Measurements from ENCODE around the gene UXS1.

The UXS1 gene

DNA sequence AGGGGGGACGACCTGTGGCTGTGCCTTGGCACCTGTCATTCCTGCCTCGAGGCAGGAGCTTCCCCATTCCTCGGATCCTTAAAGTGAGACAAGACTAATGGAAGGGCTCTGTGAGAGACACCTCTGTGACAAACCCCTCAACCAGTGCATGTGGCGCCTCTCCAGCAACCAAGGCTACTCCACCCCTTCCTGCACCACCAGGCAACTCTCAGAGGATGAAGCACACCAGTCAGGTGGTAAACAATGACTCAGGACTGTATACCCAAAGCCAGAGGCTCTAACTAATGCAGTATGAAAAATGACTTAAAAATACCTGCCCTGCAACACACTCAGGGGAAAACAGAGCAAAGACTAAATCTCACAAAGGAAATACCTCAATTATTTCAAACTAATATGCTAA is 136.9 kb downstream of the UXS1 start:
- H3K4me1 ChIP-seq (ENCODE audit: insufficient read depth, low read length): peaks cover 14% of the 10 kb centered on the region
- peak; percentile 34 for DNase-seq
- no peak overlapping the region for H3K9ac ChIP-seq (ENCODE audit: low read depth, low read length)
- no peak overlapping the region for H3K4me3 ChIP-seq (ENCODE audit: low read depth in 1 of 2, low read length in 2 of 2)
- no peak overlapping the region for H3K4me2 ChIP-seq (ENCODE audit: insufficient read depth, low read length)
- H4K20me1 ChIP-seq (ENCODE audit: insufficient read depth, low read length): no peaks in the 10 kb centered on the region
- ATAC-seq (ENCODE audit: insufficient read depth, low read depth): 0 out of 3 replicates have a peak, but pooled peaks have one; percentile 41
- H2AFZ ChIP-seq (ENCODE audit: low read depth, low read length): no peak overlapping the region
- no peak for TF ChIP-seq EZH2 (IDR thresholded peaks at IDR 0.05; ENCODE audit: borderline replicate concordance, low read depth, low read length, severe bottlenecking)
- TF ChIP-seq, protein P1, sequence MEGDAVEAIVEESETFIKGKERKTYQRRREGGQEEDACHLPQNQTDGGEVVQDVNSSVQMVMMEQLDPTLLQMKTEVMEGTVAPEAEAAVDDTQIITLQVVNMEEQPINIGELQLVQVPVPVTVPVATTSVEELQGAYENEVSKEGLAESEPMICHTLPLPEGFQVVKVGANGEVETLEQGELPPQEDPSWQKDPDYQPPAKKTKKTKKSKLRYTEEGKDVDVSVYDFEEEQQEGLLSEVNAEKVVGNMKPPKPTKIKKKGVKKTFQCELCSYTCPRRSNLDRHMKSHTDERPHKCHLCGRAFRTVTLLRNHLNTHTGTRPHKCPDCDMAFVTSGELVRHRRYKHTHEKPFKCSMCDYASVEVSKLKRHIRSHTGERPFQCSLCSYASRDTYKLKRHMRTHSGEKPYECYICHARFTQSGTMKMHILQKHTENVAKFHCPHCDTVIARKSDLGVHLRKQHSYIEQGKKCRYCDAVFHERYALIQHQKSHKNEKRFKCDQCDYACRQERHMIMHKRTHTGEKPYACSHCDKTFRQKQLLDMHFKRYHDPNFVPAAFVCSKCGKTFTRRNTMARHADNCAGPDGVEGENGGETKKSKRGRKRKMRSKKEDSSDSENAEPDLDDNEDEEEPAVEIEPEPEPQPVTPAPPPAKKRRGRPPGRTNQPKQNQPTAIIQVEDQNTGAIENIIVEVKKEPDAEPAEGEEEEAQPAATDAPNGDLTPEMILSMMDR (IDR thresholded peaks at IDR 0.05; ENCODE audit: borderline replicate concordance, extremely low read depth, low read length, poor library complexity, severe bottlenecking): no peak
- no peak overlapping the region for H3K27ac ChIP-seq (ENCODE audit: low read length)
- H3K79me2 ChIP-seq (ENCODE audit: insufficient read depth, low read length): no peaks in the 10 kb centered on the region
- no peaks in the 10 kb centered on the region for H3K36me3 ChIP-seq (ENCODE audit: insufficient read depth, low read length)
- H3K9me3 ChIP-seq (ENCODE audit: insufficient read depth, low read length, severe bottlenecking): no peaks in the 10 kb centered on the region
- no peaks in the 10 kb centered on the region for H3K27me3 ChIP-seq (ENCODE audit: insufficient read depth, low read length, poor library complexity)

GRCh38 chr2:106054880-106055655 is 139.0 kb downstream of the UXS1 start:
- TF ChIP-seq EZH2 (IDR thresholded peaks at IDR 0.05; ENCODE audit: borderline replicate concordance, low read depth, low read length, severe bottlenecking): no peak
- TF ChIP-seq, protein P1 (IDR thresholded peaks at IDR 0.05; ENCODE audit: borderline replicate concordance, extremely low read depth, low read length, poor library complexity, severe bottlenecking): no peak
- peaks cover 14% of the 10 kb centered on the region for H3K4me1 ChIP-seq (ENCODE audit: insufficient read depth, low read length)

DNA sequence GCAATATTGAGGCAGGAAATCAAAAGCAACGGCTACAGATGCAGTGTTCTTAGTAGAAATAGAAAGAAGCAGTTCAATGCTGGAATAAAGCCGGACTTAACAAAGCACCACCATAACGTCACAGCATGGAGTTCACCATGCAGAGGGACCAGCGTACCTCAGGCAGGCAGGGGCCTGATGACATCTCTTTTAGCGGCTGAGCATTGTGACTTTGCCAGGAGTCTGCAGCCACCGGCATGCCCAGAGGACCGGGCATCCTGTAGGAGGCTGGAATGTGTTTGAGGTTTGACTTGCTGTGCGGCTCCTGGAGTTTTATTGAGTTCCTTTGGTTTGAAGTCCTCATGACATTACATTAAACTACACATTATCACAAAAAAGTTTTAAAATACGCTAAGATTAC is 139.8 kb downstream of the UXS1 start:
- Histone ChIP-seq H2AFZ (ENCODE audit: low read depth, low read length) (no peak overlapping the region), H3K9me3 (ENCODE audit: insufficient read depth, low read length, severe bottlenecking) (no peaks in the 10 kb centered on the region), H3K4me1 (ENCODE audit: insufficient read depth, low read length) (peaks cover 14% of the 10 kb centered on the region), H3K36me3 (ENCODE audit: insufficient read depth, low read length) (no peaks in the 10 kb centered on the region), H3K4me3 (ENCODE audit: low read depth in 1 of 2, low read length in 2 of 2) (no peak overlapping the region), H3K4me2 (ENCODE audit: insufficient read depth, low read length) (no peak overlapping the region), H3K9ac (ENCODE audit: low read depth, low read length) (no peak overlapping the region), H3K27ac (ENCODE audit: low read length) (no peak overlapping the region), H4K20me1 (ENCODE audit: insufficient read depth, low read length) (no peaks in the 10 kb centered on the region), H3K27me3 (ENCODE audit: insufficient read depth, low read length, poor library complexity) (no peaks in the 10 kb centered on the region), H3K79me2 (ENCODE audit: insufficient read depth, low read length) (no peaks in the 10 kb centered on the region)
- DNase-seq (no peak), ATAC-seq (ENCODE audit: insufficient read depth, low read depth) (no peak)
- TF ChIP-seq, protein P1 (IDR thresholded peaks at IDR 0.05; ENCODE audit: borderline replicate concordance, extremely low read depth, low read length, poor library complexity, severe bottlenecking): no peak
- no peak for TF ChIP-seq EZH2 (IDR thresholded peaks at IDR 0.05; ENCODE audit: borderline replicate concordance, low read depth, low read length, severe bottlenecking)

More at GRCh38 chr2:106054880-106055655, 139.0 kb downstream of the UXS1 start:
- Histone ChIP-seq H3K79me2 (ENCODE audit: insufficient read depth, low read length) (no peaks in the 10 kb centered on the region), H4K20me1 (ENCODE audit: insufficient read depth, low read length) (no peaks in the 10 kb centered on the region), H2AFZ (ENCODE audit: low read depth, low read length) (no peak overlapping the region), H3K4me3 (ENCODE audit: low read depth in 1 of 2, low read length in 2 of 2) (no peak overlapping the region), H3K4me2 (ENCODE audit: insufficient read depth, low read length) (no peak overlapping the region), H3K9ac (ENCODE audit: low read depth, low read length) (no peak overlapping the region), H3K27me3 (ENCODE audit: insufficient read depth, low read length, poor library complexity) (no peaks in the 10 kb centered on the region), H3K9me3 (ENCODE audit: insufficient read depth, low read length, severe bottlenecking) (no peaks in the 10 kb centered on the region), H3K27ac (ENCODE audit: low read length) (no peak overlapping the region; the same call in 1 of the 2 replicates), H3K36me3 (ENCODE audit: insufficient read depth, low read length) (no peaks in the 10 kb centered on the region)
- DNase-seq (peak; percentile 60), ATAC-seq (ENCODE audit: insufficient read depth, low read depth) (peak; percentile 69)

Data from DND-41 (cell line).